DND-41 (cell line): ENCODE measurements around the gene CDKN2D.

Source experiments
- ATAC-seq: fragments of 200-7000 bp; cut with Tn5 transposase; 3 replicates; pipeline ENCODE4 v1.9.1; 2021; ENCODE audit warnings: low read depth; ENCODE audit not compliant: insufficient read depth
- DNase-seq: peaks from one replicate; pipeline ENCODE4 v3.0.0-alpha.2; 2020
- H2AFZ ChIP-seq: 2 replicates; pipeline ENCODE4 v1.6.0; 2012; ENCODE audit warnings: low read depth, low read length
- H3K27ac ChIP-seq: 2 replicates; pipeline ENCODE4 v1.5.1; 2012; ENCODE audit warnings: low read length, inconsistent platforms
- H3K27me3 ChIP-seq: fragments of 200-600 bp; sonication (generic); 2 replicates; pipeline ENCODE4 v1.6.0; 2012; ENCODE audit warnings: low read length, mild to moderate bottlenecking, inconsistent platforms; ENCODE audit not compliant: insufficient read depth, poor library complexity
- H3K36me3 ChIP-seq: 2 replicates; pipeline ENCODE4 v1.5.1; 2012; ENCODE audit warnings: low read length, inconsistent platforms; ENCODE audit not compliant: insufficient read depth
- H3K4me1 ChIP-seq: 2 replicates; pipeline ENCODE4 v1.5.1; 2012; ENCODE audit warnings: mild to moderate bottlenecking, low read length; ENCODE audit not compliant: insufficient read depth
- H3K4me2 ChIP-seq: 2 replicates; pipeline ENCODE4 v1.6.0; 2012; ENCODE audit warnings: mild to moderate bottlenecking, moderate library complexity, low read length, inconsistent platforms; ENCODE audit not compliant: insufficient read depth
- H3K4me3 ChIP-seq, 2 experiments: fragments of 200-600 bp in 1 of 2; shearing (Covaris generic) in 1 of 2; 2 replicates each; pipeline ENCODE4 v1.5.1; 2012 to 2016; ENCODE audit warnings: inconsistent platforms in 2 of 2, low read length in 2 of 2, mild to moderate bottlenecking in 2 of 2, low read depth in 1 of 2, moderate library complexity in 1 of 2
- H3K79me2 ChIP-seq: 2 replicates; pipeline ENCODE4 v1.6.0; 2012; ENCODE audit warnings: low read length, inconsistent platforms; ENCODE audit not compliant: insufficient read depth
- H3K9ac ChIP-seq: 2 replicates; pipeline ENCODE4 v1.6.0; 2012; ENCODE audit warnings: low read depth, mild to moderate bottlenecking, inconsistent platforms, low read length, moderate library complexity
- H3K9me3 ChIP-seq: 2 replicates; pipeline ENCODE4 v1.5.1; 2012; ENCODE audit warnings: low read length, moderate library complexity, mild to moderate bottlenecking, inconsistent platforms; ENCODE audit not compliant: insufficient read depth, severe bottlenecking
- H4K20me1 ChIP-seq: 2 replicates; pipeline ENCODE4 v1.6.0; 2012; ENCODE audit warnings: low read length; ENCODE audit not compliant: insufficient read depth
- CTCF ChIP-seq: IDR thresholded peaks from 2 replicates; pipeline ENCODE4 v1.5.1; 2012; ENCODE audit warnings: borderline replicate concordance, low read length, moderate library complexity, mild to moderate bottlenecking; ENCODE audit not compliant: poor library complexity, severe bottlenecking; ENCODE audit errors: extremely low read depth
- EZH2 ChIP-seq: IDR thresholded peaks from 3 replicates; pipeline ENCODE4 v1.6.1; 2012; ENCODE audit warnings: borderline replicate concordance, low read depth, mild to moderate bottlenecking, moderate library complexity, low read length, inconsistent platforms; ENCODE audit not compliant: severe bottlenecking

CDKN2D gene

GRCh38 chr19:10565028-10565566 is 3.7 kb downstream of the CDKN2D start:
- Histone ChIP-seq H3K4me3 (peak overlapping the region; percentile 74 to 88), H3K27ac (peak overlapping the region; percentile 91), H3K9me3 (no peaks in the 10 kb centered on the region), H3K79me2 (peaks cover 60% of the 10 kb centered on the region), H3K4me2 (peak overlapping the region; percentile 90), H3K27me3 (no peaks in the 10 kb centered on the region), H3K36me3 (peaks cover 46% of the 10 kb centered on the region), H3K4me1 (peaks cover 52% of the 10 kb centered on the region), H4K20me1 (peaks cover 35% of the 10 kb centered on the region), H2AFZ (peak overlapping the region; percentile 77), H3K9ac (peak overlapping the region; percentile 98)
- TF ChIP-seq EZH2 (no peak), CTCF (peak; percentile 71)
- ATAC-seq (peak; percentile 16; the same call in 2 of the 3 replicates), DNase-seq (peak; percentile 79)

GRCh38 chr19:10562609-10563008 is 6.2 kb downstream of the CDKN2D start:
- ATAC-seq (no peak), DNase-seq (no peak)
- Histone ChIP-seq H3K4me1 (peaks cover 37% of the 10 kb centered on the region), H3K27ac (0 out of 2 replicates have a peak overlapping the region, but pooled peaks have one; percentile 24), H3K27me3 (no peaks in the 10 kb centered on the region), H3K4me2 (no peak overlapping the region), H3K9ac (no peak overlapping the region), H3K36me3 (peaks cover 68% of the 10 kb centered on the region), H3K9me3 (no peaks in the 10 kb centered on the region), H4K20me1 (peaks cover 32% of the 10 kb centered on the region), H3K4me3 (no peak overlapping the region), H2AFZ (no peak overlapping the region), H3K79me2 (peaks cover 48% of the 10 kb centered on the region)
- no peak for TF ChIP-seq EZH2
- no peak for TF ChIP-seq CTCF

- no peaks in the 10 kb centered on the region for H3K9me3 ChIP-seq
- no peak overlapping the region for H3K9ac ChIP-seq
- peaks cover 75% of the 10 kb centered on the region for H3K36me3 ChIP-seq
- no peak for ATAC-seq
- no peak overlapping the region for H2AFZ ChIP-seq
- peaks cover 38% of the 10 kb centered on the region for H3K79me2 ChIP-seq
- DNase-seq: no peak
- H3K4me2 ChIP-seq: no peak overlapping the region
- peaks cover 44% of the 10 kb centered on the region for H3K4me1 ChIP-seq
- H3K27ac ChIP-seq: no peak overlapping the region
- no peak overlapping the region for H3K4me3 ChIP-seq
- TF ChIP-seq CTCF: no peak
- TF ChIP-seq EZH2: no peak
- H3K27me3 ChIP-seq: no peaks in the 10 kb centered on the region
- peaks cover 20% of the 10 kb centered on the region for H4K20me1 ChIP-seq
Observed at GRCh38 chr19:10560154-10560553, 8.6 kb downstream of the CDKN2D start.
